Activated T-helper 1 cell treated with Interleukin-2 at 50 U/mL for 16 hours (primary cell): Measurements from ENCODE around the gene SH3BP2.
"Not testable (repeated sequence)": the region's sequence is repeated elsewhere in the genome, so short reads cannot be mapped to it uniquely, and the experiment has no call there.

Experiments used
- DNase-seq: peaks from one replicate; pipeline ENCODE4 v3.0.0-alpha.2; 2020; ENCODE audit warnings: low read depth

SH3BP2 gene

GRCh38 chr4:2762486-2763370, 30.2 kb upstream of the SH3BP2 start:
- DNase-seq = not testable (repeated sequence)

GRCh38 chr4:2763511-2763967, 29.3 kb upstream of the SH3BP2 start:
- no peak for DNase-seq

GRCh38 chr4:2765832-2766526, 26.9 kb upstream of the SH3BP2 start:
- DNase-seq = no peak

GRCh38 chr4:2767046-2767704, 25.7 kb upstream of the SH3BP2 start:
- no peak for DNase-seq

- no peak for DNase-seq
These were observed 25.2 kb upstream of the SH3BP2 start for GRCh38 chr4:2767705-2768074.

- no peak for DNase-seq
These were observed 24.8 kb upstream of the SH3BP2 start for GRCh38 chr4:2768124-2768523.

- DNase-seq = no peak
These were observed 24.0 kb upstream of the SH3BP2 start for GRCh38 chr4:2768921-2769336.

- no peak for DNase-seq
These were observed 21.6 kb upstream of the SH3BP2 start for GRCh38 chr4:2771264-2771663.

GRCh38 chr4:2780643-2781042, 12.2 kb upstream of the SH3BP2 start:
- not testable (repeated sequence) for DNase-seq

GRCh38 chr4:2781911-2782310, 11.0 kb upstream of the SH3BP2 start:
- no peak for DNase-seq

GRCh38 chr4:2783790-2784189, 9.1 kb upstream of the SH3BP2 start:
- no peak for DNase-seq

- no peak for DNase-seq
These were observed 7.3 kb upstream of the SH3BP2 start for GRCh38 chr4:2785613-2786012.

GRCh38 chr4:2786152-2786671, 6.7 kb upstream of the SH3BP2 start:
- no peak for DNase-seq

- DNase-seq = no peak
These were observed 6.1 kb upstream of the SH3BP2 start for GRCh38 chr4:2786794-2787229.

- DNase-seq = no peak
These were observed 5.4 kb upstream of the SH3BP2 start for GRCh38 chr4:2787230-2788100.

- no peak for DNase-seq
These were observed 4.8 kb upstream of the SH3BP2 start for GRCh38 chr4:2788101-2788500.

GRCh38 chr4:2788532-2789103, 4.3 kb upstream of the SH3BP2 start:
- DNase-seq = no peak

- no peak for DNase-seq
These were observed 3.5 kb upstream of the SH3BP2 start for GRCh38 chr4:2789351-2789750.

- DNase-seq = no peak
These were observed 2.9 kb upstream of the SH3BP2 start for GRCh38 chr4:2789793-2790582.
